HEK293 (cell line): ENCODE measurements around the gene DCAF4.

Source experiments
- CTCF ChIP-seq: fragments of 450-650 bp; formaldehyde crosslinking; IDR thresholded peaks from 2 replicates; pipeline ENCODE4 v1.5.1; 2016; ENCODE audit warnings: missing biosample characterization, missing genetic modification characterization
- REST ChIP-seq: fragments of 450-650 bp; formaldehyde crosslinking; IDR thresholded peaks from 2 replicates; pipeline ENCODE4 v1.5.1; 2016; ENCODE audit warnings: missing biosample characterization, missing genetic modification characterization
- SALL2 ChIP-seq: fragments of 450-650 bp; formaldehyde crosslinking; IDR thresholded peaks from 2 replicates; pipeline ENCODE4 v1.5.0; 2017; ENCODE audit warnings: missing biosample characterization, mild to moderate bottlenecking, missing genetic modification characterization, borderline replicate concordance
- ZNF335 ChIP-seq: fragments of 450-650 bp; formaldehyde crosslinking; conservative IDR thresholded peaks from 2 replicates; pipeline ENCODE4 v1.5.1; 2016; ENCODE audit warnings: missing biosample characterization, missing genetic modification characterization
- ZNF629 ChIP-seq: fragments of 450-650 bp; formaldehyde crosslinking; IDR thresholded peaks from 2 replicates; pipeline ENCODE4 v1.5.1; 2017; ENCODE audit warnings: missing biosample characterization, missing genetic modification characterization

GRCh38 chr14:72888192-72888591 is 38.1 kb upstream of the DCAF4 start:
- TF ChIP-seq ZNF335 (tag by site-specific recombination) (no peak), SALL2 (tag by site-specific recombination) (no peak), CTCF (tag by site-specific recombination) (no peak), ZNF629 (tag by site-specific recombination) (no peak), REST (no peak)
